ENCODE results near the gene LEMD1. TPM values are rescaled to one million over a fixed set of nuclear protein-coding genes. Genes with fewer than 3 reads are reported as not detected.

Gene LEMD1
- total RNA-seq, 1 experiment from 2014 or later = not detected

DNA sequence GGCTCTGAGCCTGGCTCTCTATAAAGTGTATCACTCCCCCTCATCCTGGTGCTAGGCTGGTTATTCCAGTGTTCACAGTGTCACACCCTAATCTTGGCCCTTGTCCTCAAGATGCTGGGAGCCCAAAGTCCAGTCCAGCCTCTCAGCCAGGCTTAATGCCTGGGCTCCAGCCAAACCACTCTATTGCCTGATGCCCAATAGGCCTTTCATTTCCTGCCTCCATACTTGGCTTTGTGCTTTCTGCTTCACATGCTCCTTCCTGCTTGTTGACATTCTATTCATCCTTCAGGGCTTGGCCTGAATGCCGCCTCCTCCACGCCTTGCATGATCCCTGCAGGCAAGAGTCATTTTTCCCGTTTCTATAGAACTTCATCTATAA lies 66.8 kb downstream of the LEMD1 start:
- DNase-seq (ENCODE audit: low read depth) = peak; percentile 58

DNA sequence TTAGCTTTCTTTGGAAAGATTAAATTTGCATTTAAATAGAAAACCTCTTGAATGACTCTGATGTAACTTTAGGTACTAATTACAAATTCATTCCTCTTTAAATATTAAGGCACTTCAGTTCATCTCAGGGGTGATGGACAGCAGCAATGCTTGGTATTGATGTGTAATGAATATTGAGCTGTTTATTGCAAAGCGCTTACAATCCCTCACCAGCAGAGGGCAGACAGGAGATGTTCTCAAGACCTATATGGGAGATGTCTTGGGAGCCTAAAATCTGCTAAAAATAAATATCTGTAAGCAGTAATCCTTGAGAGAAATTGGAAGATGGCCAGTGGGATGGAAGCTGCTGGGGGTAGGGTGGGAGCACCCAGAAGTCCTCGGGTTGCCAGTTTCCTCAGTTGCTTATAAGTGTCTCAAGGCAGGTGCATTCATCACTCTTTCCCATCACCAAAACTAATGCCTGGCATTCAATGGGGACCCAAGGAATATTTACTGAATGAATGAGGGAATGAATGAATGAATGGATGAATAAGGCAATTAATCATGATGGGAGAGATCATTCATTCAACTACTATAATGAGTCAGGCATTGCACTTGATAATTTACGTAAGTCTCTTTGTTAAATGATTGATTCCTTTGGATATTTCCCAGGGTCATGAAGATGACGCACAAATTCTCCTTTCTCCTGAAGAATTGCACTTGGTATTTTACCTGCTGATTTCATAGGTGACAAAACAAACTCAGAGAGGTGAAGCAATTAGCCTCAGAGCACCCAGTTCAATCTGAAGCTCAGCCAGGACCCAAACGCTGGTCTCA lies 67.4 kb downstream of the LEMD1 start:
- DNase-seq (ENCODE audit: low read depth) = peak; percentile 58

DNA sequence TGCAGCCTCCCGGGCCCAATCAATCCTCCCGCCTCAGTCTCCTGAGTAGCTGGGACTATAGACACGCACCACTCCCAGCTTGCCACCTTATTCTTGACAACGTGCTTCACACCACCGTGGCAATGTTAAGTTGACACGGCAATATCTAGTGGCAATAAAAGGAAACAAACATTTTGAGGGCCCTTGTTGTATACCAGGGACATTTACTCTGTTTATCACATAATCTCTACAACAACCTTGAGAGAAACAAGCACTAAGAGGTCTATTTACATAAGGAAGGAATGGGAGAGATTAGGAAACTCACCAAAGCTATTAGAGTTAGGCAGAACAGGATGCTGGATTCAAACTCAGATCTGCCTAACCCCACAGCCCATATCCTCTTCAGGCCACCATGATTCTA lies 68.2 kb downstream of the LEMD1 start:
- DNase-seq (ENCODE audit: low read depth) = no peak

GRCh38 chr1:205353191-205353590 lies 68.7 kb downstream of the LEMD1 start:
- DNase-seq (ENCODE audit: low read depth) = no peak

GRCh38 chr1:205351984-205352713 lies 69.7 kb downstream of the LEMD1 start:
- no peak for DNase-seq (ENCODE audit: low read depth)

GRCh38 chr1:205350691-205351141 lies 71.1 kb downstream of the LEMD1 start:
- no peak for DNase-seq (ENCODE audit: low read depth)

GRCh38 chr1:205350124-205350523 lies 71.7 kb downstream of the LEMD1 start:
- no peak for DNase-seq (ENCODE audit: low read depth)

- DNase-seq (ENCODE audit: low read depth) = peak; percentile 21
These were observed 73.0 kb downstream of the LEMD1 start for GRCh38 chr1:205348554-205349487.

GRCh38 chr1:205346956-205347574 lies 74.8 kb downstream of the LEMD1 start:
- no peak for DNase-seq (ENCODE audit: low read depth)

- DNase-seq (ENCODE audit: low read depth) = no peak
These were observed 76.1 kb downstream of the LEMD1 start for GRCh38 chr1:205345761-205346160.

GRCh38 chr1:205344066-205344928 lies 77.6 kb downstream of the LEMD1 start:
- no peak for DNase-seq (ENCODE audit: low read depth)

DNA sequence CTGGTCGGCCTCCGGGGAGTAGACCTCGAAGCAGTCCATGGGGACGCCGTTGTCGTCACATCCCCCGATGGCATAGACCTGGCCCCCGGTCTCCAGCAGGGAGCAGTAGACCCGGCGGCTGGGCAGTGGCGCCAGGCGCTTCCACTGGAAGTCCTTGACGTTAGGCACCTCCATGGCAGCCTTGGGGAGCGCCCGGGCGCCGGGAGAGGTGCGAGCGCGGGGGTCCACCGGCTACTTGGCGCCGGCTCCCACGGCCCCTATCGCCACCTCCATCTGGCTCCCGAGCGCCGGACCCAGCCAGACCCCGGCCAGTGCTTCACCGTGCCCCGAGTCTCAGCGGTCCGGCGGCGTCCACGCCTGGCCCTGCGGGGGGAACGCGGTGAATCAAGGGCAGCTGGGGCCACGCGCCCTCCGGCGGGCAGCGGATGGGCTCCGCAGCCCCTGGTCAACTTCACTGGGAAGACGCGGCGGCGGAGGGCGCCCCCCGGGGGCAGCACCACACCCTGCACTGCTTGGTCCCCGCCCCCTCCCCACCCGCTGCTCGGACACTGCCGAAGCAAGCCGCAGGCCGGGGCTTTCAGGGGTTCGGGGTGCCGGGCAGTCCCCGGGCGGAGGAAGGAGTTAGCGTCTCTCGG lies 78.3 kb downstream of the LEMD1 start:
- no peak for DNase-seq (ENCODE audit: low read depth)

GRCh38 chr1:205342986-205343385 lies 78.9 kb downstream of the LEMD1 start:
- DNase-seq (ENCODE audit: low read depth) = no peak

DNA sequence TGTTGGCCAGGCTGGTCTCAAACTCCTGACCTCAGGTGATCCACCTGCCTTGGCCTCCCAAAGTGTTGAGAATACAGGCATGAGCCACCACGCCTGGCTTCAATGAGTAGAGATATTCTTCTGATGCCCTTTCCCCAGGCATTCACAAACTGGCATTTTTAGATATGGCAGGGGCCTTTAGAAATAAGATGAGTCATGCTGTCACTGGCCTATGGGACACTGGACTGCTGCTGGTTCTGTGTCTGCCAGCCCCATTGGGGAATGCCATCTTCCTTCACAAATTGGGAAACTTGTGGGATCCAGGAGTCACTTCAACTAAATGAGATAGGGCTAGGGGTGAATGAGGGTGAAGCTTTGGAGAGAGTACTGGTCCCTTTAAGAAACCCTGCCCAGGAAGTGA lies 81.2 kb downstream of the LEMD1 start:
- no peak for DNase-seq (ENCODE audit: low read depth)

GRCh38 chr1:205339717-205340116 lies 82.1 kb downstream of the LEMD1 start:
- no peak for DNase-seq (ENCODE audit: low read depth)

DNA sequence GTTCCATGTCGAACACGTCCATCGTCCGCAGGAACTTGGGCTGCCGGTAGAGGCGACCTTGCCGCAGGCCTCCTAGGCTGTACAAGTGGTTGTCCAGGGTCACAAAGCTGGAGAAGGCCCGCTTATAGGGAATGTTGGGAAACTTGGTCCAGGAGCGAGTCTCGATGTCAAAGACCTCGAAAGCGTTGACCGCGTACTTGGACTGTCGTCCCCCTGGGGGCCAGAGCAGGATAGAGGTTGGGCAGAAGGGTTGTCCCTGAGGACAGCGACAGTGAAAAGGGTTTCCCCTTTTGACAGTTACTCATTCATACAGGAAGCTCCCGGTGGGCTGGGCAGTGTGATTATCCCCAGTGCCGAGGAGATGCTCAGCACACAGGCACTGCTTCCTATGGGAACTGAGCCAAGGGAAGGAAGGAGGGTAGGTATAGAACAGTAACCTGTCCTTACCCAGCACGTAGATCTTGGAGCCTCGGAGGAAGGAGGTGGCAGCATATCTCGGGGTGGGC lies 82.6 kb downstream of the LEMD1 start:
- no peak for DNase-seq (ENCODE audit: low read depth)

- DNase-seq (ENCODE audit: low read depth) = no peak
These were observed 83.8 kb downstream of the LEMD1 start for GRCh38 chr1:205338011-205338410.

DNA sequence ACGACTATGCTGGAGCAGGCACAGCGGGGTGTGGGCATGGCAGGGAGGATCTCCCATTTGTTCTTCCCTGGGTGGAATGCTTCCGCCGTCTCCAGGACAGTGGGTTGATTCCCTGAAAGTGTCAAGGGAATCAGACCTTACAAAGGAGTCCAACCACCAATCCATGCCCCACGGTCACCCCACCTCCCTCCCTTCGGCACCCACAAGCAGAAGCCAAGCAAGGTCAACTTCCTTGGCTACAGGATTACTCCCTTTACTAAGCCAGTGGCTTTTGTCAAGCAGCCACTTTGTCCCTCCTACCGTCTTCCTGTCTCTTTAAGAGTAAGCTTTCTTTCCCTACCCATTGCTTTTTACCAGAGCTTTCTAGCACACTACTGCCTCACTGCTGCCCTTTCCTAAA lies 84.4 kb downstream of the LEMD1 start:
- DNase-seq (ENCODE audit: low read depth) = no peak

DNA sequence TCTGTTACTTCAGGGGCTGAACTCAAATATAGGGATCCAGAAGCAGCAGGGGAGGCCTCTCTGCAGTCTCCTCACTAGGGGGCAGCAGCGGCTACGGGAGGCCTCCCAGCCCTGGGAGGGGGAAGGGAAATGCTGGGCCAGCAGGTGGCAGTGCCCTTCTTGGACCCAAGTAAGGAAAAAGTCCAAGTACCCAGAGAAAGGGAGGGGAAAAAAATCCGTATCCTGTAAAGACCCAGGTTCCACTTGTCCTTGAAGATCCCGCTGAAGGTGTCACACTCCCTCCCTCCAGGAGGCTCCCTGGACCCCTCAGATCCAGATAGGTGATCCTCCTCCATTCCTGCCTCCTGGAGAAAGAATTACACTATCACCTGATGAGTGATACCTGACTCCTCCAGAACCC lies 86.2 kb downstream of the LEMD1 start:
- DNase-seq (ENCODE audit: low read depth) = peak; percentile 63
